Esophagus mucosa (tissue), 1 donor: ENCODE measurements around the gene GUCY2D. TPM values are rescaled to one million over a fixed set of nuclear protein-coding genes. Genes with fewer than 3 reads are reported as not detected.

ENCODE experiments used
- ATAC-seq: fragments of 200-7000 bp; cut with Tn5 transposase; one replicate; pipeline ENCODE4 v1.9.1; 2020
- total RNA-seq: library from RNA; stranded (reverse); gene quantifications from one replicate; pipeline ENCODE4 v1.2.4, GENCODE V29; 2023
- donor health status: DM: yes; HTN: yes; CAD: no.

The GUCY2D gene
- total RNA-seq, 1 donor from 2014 or later = 3.5 TPM

- peak; percentile 2 for ATAC-seq
Observed at GRCh38 chr17:8068736-8069586, 66.5 kb downstream of the GUCY2D start.

GRCh38 chr17:8069587-8069860, 67.1 kb downstream of the GUCY2D start:
- peak; percentile 27 for ATAC-seq

Other genes with a start within 250 kb of the GUCY2D start
- gene KDM6B, start 168.4 kb upstream of the GUCY2D start, total RNA-seq = 16.7 TPM
- gene TMEM88, start 147.5 kb upstream of the GUCY2D start, total RNA-seq = 1.7 TPM
- 93.3 TPM for gene NAA38, start 145.1 kb upstream of the GUCY2D start, total RNA-seq
- gene CYB5D1, start 144.6 kb upstream of the GUCY2D start, total RNA-seq = 7.6 TPM
- gene CHD3, start 113.8 kb upstream of the GUCY2D start, total RNA-seq = 50.7 TPM
- 2.4 TPM for gene RNF227, start 86.3 kb upstream of the GUCY2D start, total RNA-seq
- gene KCNAB3, start 72.8 kb upstream of the GUCY2D start, total RNA-seq = 0.44 TPM
- gene TRAPPC1, start 70.7 kb upstream of the GUCY2D start, total RNA-seq = 108 TPM
- gene CNTROB, start 70.4 kb upstream of the GUCY2D start, total RNA-seq = 15.4 TPM
- 121 TPM for gene ALOX15B, start 36.4 kb downstream of the GUCY2D start, total RNA-seq
- gene ALOX12B, start 85.1 kb downstream of the GUCY2D start, total RNA-seq = 15.0 TPM
- 4.0 TPM for gene ALOXE3, start 115.9 kb downstream of the GUCY2D start, total RNA-seq
- gene HES7, start 121.5 kb downstream of the GUCY2D start, total RNA-seq = 0.40 TPM
- gene PER1, start 149.8 kb downstream of the GUCY2D start, total RNA-seq = 65.0 TPM
- 20.9 TPM for gene VAMP2, start 160.3 kb downstream of the GUCY2D start, total RNA-seq
- 17.5 TPM for gene TMEM107, start 173.8 kb downstream of the GUCY2D start, total RNA-seq
- gene BORCS6, start 187.6 kb downstream of the GUCY2D start, total RNA-seq = 6.3 TPM
- 22.0 TPM for gene AURKB, start 208.0 kb downstream of the GUCY2D start, total RNA-seq
- 10.0 TPM for gene CTC1, start 245.4 kb downstream of the GUCY2D start, total RNA-seq
- gene PFAS, start 246.7 kb downstream of the GUCY2D start, total RNA-seq = 25.1 TPM